HepG2 (cell line): ENCODE measurements around the gene CISTR. TPM values are rescaled to one million over a fixed set of nuclear protein-coding genes. Genes with fewer than 3 reads are reported as not detected.

Source experiments
- ATAC-seq: fragments of 200-7000 bp; cut with Tn5 transposase; 3 replicates; pipeline ENCODE4 v1.9.1; 2020; ENCODE audit warnings: mild to moderate bottlenecking, moderate library complexity
- BruUV-seq: library from RNA; stranded (reverse); fragments of 400-500 nt; replicated peaks from 2 replicates; lab custom pipeline; 2021; lab: Mats Ljungman, UMichigan
- CTCF ChIA-PET: fragments of 300-600 bp; formaldehyde crosslinking; extraction: SDS; loops from one replicate; lab custom pipeline; 2021; ENCODE audit warnings: low total read pairs, inconsistent platforms, low intra/inter-chr PET ratio; lab: Yijun Ruan, JAX
- POLR2A ChIA-PET: fragments of 350-600 bp; sonication (Branson Sonifier 250); formaldehyde crosslinking; loops from one replicate; lab custom pipeline; 2020; ENCODE audit warnings: antibody characterized with exemption, inconsistent platforms; lab: Yijun Ruan, JAX
- DNase-seq: peaks from one replicate; pipeline ENCODE4 v3.0.0-alpha.2; 2015; ENCODE audit warnings: low spot score
- FAIRE-seq: peaks from 3 replicates; lab custom pipeline; 2011; peaks lifted over from hg19 to GRCh38; lab: Jason Lieb, UNC
- H2AFZ ChIP-seq: one replicate; pipeline ENCODE4 v1.6.1; 2011; ENCODE audit warnings: low read length, inconsistent platforms
- H3K27ac ChIP-seq: fragments of 300-600 bp; 3 replicates; pipeline ENCODE4 v1.8.0; 2011; ENCODE audit warnings: mixed run types, mild to moderate bottlenecking, mixed read lengths, low read length, inconsistent platforms; ENCODE audit not compliant: insufficient read depth; ENCODE audit errors: extremely low read length
- H3K27me3 ChIP-seq, 2 experiments: fragments of 200-600 bp in 1 of 2; 2 replicates in 1 of 2; 3 replicates in 1 of 2; pipeline versions ENCODE4 v1.6.0 to v1.8.0; 2011; ENCODE audit warnings: low read length in 2 of 2, mild to moderate bottlenecking in 2 of 2, moderate library complexity in 2 of 2, inconsistent platforms in 1 of 2; ENCODE audit not compliant: insufficient read depth in 2 of 2, control insufficient read depth in 1 of 2
- H3K36me3 ChIP-seq, 2 experiments: fragments of 200-600 bp in 1 of 2; replicated peaks in 1 of 2; 2 replicates in 1 of 2; 3 replicates in 1 of 2; pipeline versions ENCODE4 v1.5.1 to v1.8.0; 2011; ENCODE audit warnings: low read length in 2 of 2, inconsistent platforms in 1 of 2; ENCODE audit not compliant: insufficient read depth in 2 of 2, control insufficient read depth in 1 of 2
- H3K4me1 ChIP-seq: 2 replicates; pipeline ENCODE4 v1.5.1; 2012; ENCODE audit warnings: low read length, inconsistent platforms; ENCODE audit not compliant: insufficient read depth
- H3K4me2 ChIP-seq: 2 replicates; pipeline ENCODE4 v1.6.0; 2011; ENCODE audit warnings: low read depth, low read length, inconsistent platforms
- H3K4me3 ChIP-seq, 3 experiments: fragments of 200-600 bp in 1 of 3; sonication (generic), shearing (Covaris generic) in 1 of 3; replicated peaks in 1 of 3; 2 replicates each; pipeline ENCODE4 v1.5.1; 2011 to 2016; ENCODE audit warnings: low read length in 3 of 3, inconsistent platforms in 2 of 3, low read depth in 2 of 3, mild to moderate bottlenecking in 2 of 3, control low read depth in 1 of 3, mixed read lengths in 1 of 3; ENCODE audit not compliant: insufficient read depth in 1 of 3
- H3K79me2 ChIP-seq: one replicate; pipeline ENCODE4 v1.6.1; 2011; ENCODE audit warnings: low read length, inconsistent platforms; ENCODE audit not compliant: insufficient read depth
- H3K9ac ChIP-seq: 2 replicates; pipeline ENCODE4 v1.6.0; 2011; ENCODE audit warnings: mild to moderate bottlenecking, low read depth, low read length, inconsistent platforms; ENCODE audit not compliant: insufficient read depth
- H3K9me3 ChIP-seq: 2 replicates; pipeline ENCODE4 v1.5.1; 2012; ENCODE audit warnings: mild to moderate bottlenecking, low read length
- H4K20me1 ChIP-seq: 2 replicates; pipeline ENCODE4 v1.6.0; 2011; ENCODE audit warnings: inconsistent platforms, mild to moderate bottlenecking, low read length, moderate library complexity; ENCODE audit not compliant: insufficient read depth
- NCOA1 ChIP-seq: sonication (generic); formaldehyde crosslinking; IDR thresholded peaks from 2 replicates; pipeline ENCODE4 v1.9.0; 2021; ENCODE audit warnings: missing genetic modification reagents
- NFATC3 ChIP-seq: sonication (generic); formaldehyde crosslinking; IDR thresholded peaks from 2 replicates; pipeline ENCODE4 v1.5.1; 2020; ENCODE audit warnings: mild to moderate bottlenecking, missing genetic modification reagents
- NFYB ChIP-seq: sonication (generic); formaldehyde crosslinking; IDR thresholded peaks from 2 replicates; pipeline ENCODE4 v1.4.0; 2020; ENCODE audit warnings: missing genetic modification reagents
- NFYC ChIP-seq: IDR thresholded peaks from 2 replicates; pipeline ENCODE4 v1.6.1; 2016; ENCODE audit warnings: missing genetic modification reagents, missing compliant biosample characterization
- SETDB1 ChIP-seq: sonication (generic); formaldehyde crosslinking; IDR thresholded peaks from 2 replicates; pipeline ENCODE4 v1.5.1; 2020; ENCODE audit warnings: missing genetic modification reagents, mild to moderate bottlenecking, borderline replicate concordance
- SRSF1 ChIP-seq: fragments of 200-400 bp; formaldehyde crosslinking; optimal IDR thresholded peaks from 2 replicates; pipeline ENCODE3; 2017; ENCODE audit warnings: mild to moderate bottlenecking, low read depth, low read length, moderate library complexity
- ZFP36L2 ChIP-seq: sonication (generic); formaldehyde crosslinking; IDR thresholded peaks from 2 replicates; pipeline ENCODE4 v1.4.0; 2020; ENCODE audit warnings: missing genetic modification reagents
- ZNF207 ChIP-seq: fragments of 450-650 bp; IDR thresholded peaks from 2 replicates; pipeline ENCODE4 v1.6.1; 2016; ENCODE audit warnings: antibody characterized with exemption, borderline replicate concordance
- ZNF570 ChIP-seq: sonication (generic); formaldehyde crosslinking; IDR thresholded peaks from 2 replicates; pipeline ENCODE4 v1.4.0; 2020; ENCODE audit warnings: mild to moderate bottlenecking, missing genetic modification reagents, borderline replicate concordance
- ZNF572 ChIP-seq: sonication (generic); formaldehyde crosslinking; IDR thresholded peaks from 2 replicates; pipeline ENCODE4 v1.5.1; 2020; ENCODE audit warnings: mild to moderate bottlenecking, missing genetic modification reagents
- ZNF766 ChIP-seq: sonication (generic); formaldehyde crosslinking; IDR thresholded peaks from 2 replicates; pipeline ENCODE4 v1.5.0; 2020; ENCODE audit warnings: missing genetic modification reagents, borderline replicate concordance
- WGBS: methylation state at CpG from one replicate; pipeline ENCODE4 v1.1.6; 2017; ENCODE audit warnings: low lambda C conversion rate; 5-methylcytosine and 5-hydroxymethylcytosine counted together
- in situ Hi-C: cut with HindIII; loops from 2 replicates; pipeline ENCODE4 v1.10.0; 2017; ENCODE audit warnings: low pct_unique_long_range_greater_than_20kb; ENCODE audit not compliant: extremely low pct_ligation_motif_present
- intact Hi-C: fragments of 100-400 bp; cut with micrococcal nuclease; formaldehyde crosslinking; loops from one replicate; pipeline ENCODE4 v1.10.0; 2022; ENCODE audit not compliant: unreplicated experiment
- polyA plus RNA-seq, 8 experiments: library from polyadenylated mRNA; depleted of rRNA in 3 of 8; stranded (reverse) in 7 of 8; unstranded in 1 of 8; fragments of >200 nt; fragmentation: Illumina TruSeq in 4 of 8; extraction: Trizol in 4 of 8; gene quantifications; 2 replicates each; pipeline versions ENCODE4 v1.2.1 to v1.2.3, GENCODE V29; 2011 to 2016; ENCODE audit warnings: low read depth in 4 of 8, missing spikeins in 1 of 8, mixed read lengths in 1 of 8; ENCODE audit not compliant: insufficient read depth in 1 of 8
- total RNA-seq, 5 experiments: library from RNA; depleted of rRNA; stranded (reverse); fragments of >200 nt; fragmentation: Illumina TruSeq; extraction: Trizol; gene quantifications; 2 replicates each; pipeline ENCODE4 v1.2.3, GENCODE V29; 2016; ENCODE audit warnings: low read depth in 1 of 5

Gene CISTR
- total and polyA plus RNA-seq, 2 of the 13 experiments (the other 11 are each of a cell fraction or from before 2014, with no cell fraction given) = not detected

- Histone ChIP-seq H3K9ac (no peak overlapping the region), H3K4me3 (no peak overlapping the region), H4K20me1 (no peaks in the 10 kb centered on the region), H2AFZ (no peak overlapping the region), H3K27me3 (peaks cover 9 to 90% of the 10 kb centered on the region in 2 experiments; a peak in 4 of 5 replicates), H3K79me2 (no peaks in the 10 kb centered on the region), H3K9me3 (no peaks in the 10 kb centered on the region), H3K4me1 (peaks cover 14% of the 10 kb centered on the region), H3K4me2 (no peak overlapping the region), H3K27ac (no peak overlapping the region), H3K36me3 (no peaks in the 10 kb centered on the region)
- TF ChIP-seq ZFP36L2 (no peak), ZNF207 (no peak), NFYC (CRISPR knock-in tag) (no peak), NCOA1 (CRISPR knock-in tag) (no peak), NFATC3 (CRISPR knock-in tag) (no peak), NFYB (CRISPR knock-in tag) (no peak), SRSF1 (no peak), ZNF570 (CRISPR knock-in tag) (no peak), ZNF766 (CRISPR knock-in tag) (no peak), ZNF572 (CRISPR knock-in tag) (no peak), SETDB1 (no peak)
- ChIA-PET CTCF (interaction anchor here (1.2 to 10.1 kb wide), 2 partner anchors 10 to 45 kb away, joined by 3 to 216 read pairs; no protein-coding TSS in a partner anchor), POLR2A (no interaction called here)
- FAIRE-seq (no peak), ATAC-seq (no peak), DNase-seq (no peak)
- 0% methylated on average over 5 of the region's 5 CpGs for WGBS
- no TSS peak for BruUV-seq
- in situ Hi-C loops (no loop called here), intact Hi-C loops (loop anchor here (2.0 kb wide), 2 partner anchors 20 to 202 kb away; partner anchors contain the start of gene CALCOCO1)
Measured at GRCh38 chr12:53747095-53747494, 4.7 kb downstream of the CISTR start.
